SK-N-SH treated with all-trans-retinoic acid at 6 μM for 48 hours (cell line): ENCODE measurements around the gene MAP7.

ENCODE experiments used
- ATAC-seq: fragments of 200-7000 bp; cut with Tn5 transposase; 3 replicates; pipeline ENCODE4 v1.9.1; 2020; ENCODE audit warnings: mild to moderate bottlenecking, moderate library complexity
- ARNTL ChIP-seq: fragments of 450-650 bp; formaldehyde crosslinking; IDR thresholded peaks from 2 replicates; pipeline ENCODE4 v1.5.0; 2020; ENCODE audit warnings: low read depth, mild to moderate bottlenecking, moderate library complexity, borderline replicate concordance
- CREB5 ChIP-seq: fragments of 250-450 bp; sonication (Bioruptor Pico); IDR thresholded peaks from 2 replicates; pipeline ENCODE4 v1.5.1; 2020; ENCODE audit warnings: low read depth, mild to moderate bottlenecking, moderate library complexity
- PPARA ChIP-seq: fragments of 250-450 bp; sonication (Bioruptor Pico); IDR thresholded peaks from 2 replicates; pipeline ENCODE4 v1.5.0; 2020; ENCODE audit warnings: mild to moderate bottlenecking, borderline replicate concordance
- SNAI2 ChIP-seq: fragments of 250-450 bp; sonication (Bioruptor Pico); IDR thresholded peaks from 2 replicates; pipeline ENCODE4 v1.5.0; 2020; ENCODE audit warnings: mild to moderate bottlenecking, moderate library complexity
- ZC3H10 ChIP-seq: fragments of 250-450 bp; sonication (Bioruptor Pico); IDR thresholded peaks from 2 replicates; pipeline ENCODE4 v1.5.1; 2021; ENCODE audit warnings: mild to moderate bottlenecking, moderate library complexity

MAP7 gene

GRCh38 chr6:136294621-136295020 lies 255.6 kb downstream of the MAP7 start:
- ATAC-seq = no peak
- TF ChIP-seq ZC3H10 (CRISPR knock-in tag) = no peak
- TF ChIP-seq PPARA (CRISPR knock-in tag) = no peak
- TF ChIP-seq SNAI2 (CRISPR knock-in tag) = no peak
- no peak for TF ChIP-seq CREB5 (CRISPR knock-in tag)
- TF ChIP-seq ARNTL (CRISPR knock-in tag) = no peak
